Muscle layer of duodenum (tissue), 2 donors: ENCODE measurements around the gene SLC5A1.

Experiments
- H3K27ac ChIP-seq: one replicate; pipeline ENCODE4 v1.7.0; 2013; ENCODE audit warnings: mild to moderate bottlenecking, low read length
- H3K27me3 ChIP-seq: one replicate; pipeline ENCODE4 v1.7.0; 2013; ENCODE audit warnings: low read depth, mild to moderate bottlenecking, control low read depth, low read length
- H3K36me3 ChIP-seq, 2 donors: one replicate each; pipeline ENCODE4 v1.7.0; 2013; ENCODE audit warnings: low read length in 2 of 2, control low read depth in 1 of 2, mild to moderate bottlenecking in 1 of 2; ENCODE audit not compliant: insufficient read depth in 2 of 2, control insufficient read depth in 1 of 2
- H3K4me1 ChIP-seq, 2 donors: one replicate each; pipeline ENCODE4 v1.7.0; 2013; ENCODE audit warnings: low read length in 2 of 2, mild to moderate bottlenecking in 2 of 2, control low read depth in 1 of 2, moderate library complexity in 1 of 2; ENCODE audit not compliant: insufficient read depth in 2 of 2, control insufficient read depth in 1 of 2
- H3K4me3 ChIP-seq, 2 donors: one replicate each; pipeline ENCODE4 v1.7.0; 2013; ENCODE audit warnings: low read length in 2 of 2, low read depth in 1 of 2, mild to moderate bottlenecking in 1 of 2
- H3K9me3 ChIP-seq, 2 donors: one replicate each; pipeline ENCODE4 v1.7.0; 2013; ENCODE audit warnings: low read length in 2 of 2, control low read depth in 1 of 2, mild to moderate bottlenecking in 1 of 2; ENCODE audit not compliant: control insufficient read depth in 1 of 2
- donor health status: healthy.

Gene SLC5A1

DNA sequence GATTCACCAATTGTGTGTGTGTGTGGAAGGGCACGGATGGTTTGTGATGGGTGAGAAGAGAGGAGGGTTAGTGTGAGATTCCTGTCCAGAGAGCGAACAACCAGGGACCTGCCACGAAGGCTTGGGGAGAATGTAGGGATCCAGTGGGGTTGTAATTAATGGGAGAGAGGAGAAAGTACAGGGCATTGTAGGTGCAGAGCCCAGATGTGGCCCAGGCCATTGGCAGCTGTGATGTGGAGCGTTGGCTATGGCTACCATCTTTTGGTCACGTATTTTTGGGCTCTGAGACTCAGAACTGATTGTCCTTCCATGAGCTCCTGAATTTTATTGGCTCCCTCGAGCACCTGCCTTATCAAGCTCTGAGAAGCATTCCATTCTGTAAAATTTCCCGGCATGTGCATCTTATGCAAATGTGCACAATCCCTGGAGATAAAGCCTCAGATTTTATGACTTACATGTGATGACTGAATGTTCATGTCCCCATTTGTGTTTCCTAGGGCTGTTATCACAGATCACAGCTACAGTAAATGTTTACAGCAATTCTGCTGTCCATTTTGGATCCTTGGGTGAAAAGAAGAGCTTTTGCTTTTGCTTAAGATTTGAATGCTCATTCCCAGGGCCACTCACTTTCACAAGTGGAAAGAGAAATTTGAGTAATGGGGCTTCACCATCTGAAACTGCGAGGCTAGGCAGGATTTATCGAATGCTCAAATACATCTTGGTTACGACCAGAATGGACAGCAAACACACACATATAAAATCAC is 33.1 kb downstream of the SLC5A1 start:
- H3K4me3 ChIP-seq = no peak overlapping the region
- no peaks in the 10 kb centered on the region for H3K4me1 ChIP-seq
- no peaks in the 10 kb centered on the region for H3K27me3 ChIP-seq
- H3K27ac ChIP-seq = no peak overlapping the region
- H3K9me3 ChIP-seq = no peaks in the 10 kb centered on the region
- no peaks in the 10 kb centered on the region for H3K36me3 ChIP-seq

DNA sequence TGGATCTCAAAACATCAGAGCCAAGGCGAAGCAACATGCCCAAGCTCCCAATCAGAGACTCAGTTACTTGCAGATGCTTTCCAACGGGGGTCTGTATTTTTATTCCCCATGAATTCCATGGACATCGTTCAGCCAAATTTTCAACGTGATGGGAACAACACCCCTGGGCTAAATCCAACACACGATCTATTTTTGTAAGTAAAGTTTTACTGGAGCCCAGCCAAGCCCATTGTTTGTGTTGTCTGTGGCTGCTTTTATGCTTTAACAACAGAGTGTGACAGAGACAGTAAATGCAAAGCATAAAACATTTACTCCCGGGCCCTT is 33.7 kb downstream of the SLC5A1 start:
- Histone ChIP-seq H3K4me3 (no peak overlapping the region), H3K9me3 (no peaks in the 10 kb centered on the region), H3K4me1 (no peaks in the 10 kb centered on the region), H3K27me3 (no peaks in the 10 kb centered on the region), H3K27ac (no peak overlapping the region), H3K36me3 (no peaks in the 10 kb centered on the region)

DNA sequence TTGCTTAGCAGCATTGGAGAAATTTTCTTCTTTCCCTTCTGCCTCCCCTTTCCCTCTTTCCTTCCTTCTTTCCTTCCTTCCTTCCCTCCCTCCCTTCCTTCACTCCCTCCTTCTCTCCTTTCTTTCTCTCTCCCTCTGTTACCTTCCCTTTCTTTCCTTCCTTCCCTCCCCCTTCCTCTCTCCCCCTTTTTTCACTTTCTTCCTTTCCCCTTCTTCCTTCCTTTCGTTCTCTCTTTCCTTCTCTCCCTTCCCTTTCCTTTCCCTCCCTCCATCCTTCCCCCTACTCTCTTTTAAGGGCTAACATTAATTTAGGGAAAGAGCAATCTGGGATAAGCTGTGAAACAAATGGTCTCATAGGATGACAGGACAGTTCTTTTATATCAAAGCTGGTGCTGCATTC is 34.1 kb downstream of the SLC5A1 start:
- H3K36me3 ChIP-seq = no peaks in the 10 kb centered on the region
- H3K27me3 ChIP-seq = no peaks in the 10 kb centered on the region
- no peaks in the 10 kb centered on the region for H3K9me3 ChIP-seq
- H3K4me1 ChIP-seq = no peaks in the 10 kb centered on the region
- no peak overlapping the region for H3K4me3 ChIP-seq
- H3K27ac ChIP-seq = no peak overlapping the region

DNA sequence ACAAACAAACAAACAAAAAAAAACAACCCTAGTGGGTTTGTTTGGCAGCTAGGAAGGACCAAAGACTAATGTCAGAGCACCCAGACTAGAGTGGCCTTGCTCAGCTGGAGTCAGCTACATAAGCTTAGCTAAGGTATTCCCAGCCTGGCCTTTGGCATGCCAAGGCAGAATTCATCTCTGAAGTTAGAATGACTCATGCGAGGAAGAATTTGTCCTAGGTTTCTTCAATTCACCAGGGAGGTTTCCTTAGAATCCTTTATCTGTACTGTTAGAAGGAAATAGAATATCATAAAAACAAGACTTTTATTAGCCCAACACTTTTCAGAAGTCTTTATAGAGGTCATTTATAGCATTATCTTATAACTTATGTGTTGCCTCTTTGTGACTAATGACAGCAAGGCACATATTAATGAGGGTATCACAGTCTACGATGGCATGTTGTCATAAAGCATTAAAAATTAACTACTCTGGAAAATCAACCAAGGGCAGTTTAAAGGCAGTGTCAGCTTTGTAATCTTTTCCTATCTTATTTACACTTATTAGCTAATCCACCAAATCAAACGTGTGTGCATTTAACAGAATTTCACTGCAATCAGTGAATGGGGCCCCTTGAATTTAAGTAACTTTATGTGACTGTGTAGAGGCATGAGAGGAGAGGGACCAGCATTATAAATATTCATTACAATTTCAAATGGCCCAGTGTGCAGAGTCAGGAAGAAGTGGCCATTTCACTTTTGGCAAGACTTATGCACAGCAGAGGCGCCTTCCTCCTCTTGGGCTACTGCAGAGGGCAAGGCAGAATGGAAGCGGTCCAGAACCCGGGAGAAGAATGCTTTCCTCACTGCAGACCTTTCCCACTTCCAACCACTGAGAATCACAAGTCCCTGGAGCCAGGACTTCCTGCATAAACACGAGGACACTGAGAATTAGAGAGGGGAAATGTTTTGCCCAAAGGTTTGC is 36.3 kb downstream of the SLC5A1 start:
- H3K27me3 ChIP-seq = no peaks in the 10 kb centered on the region
- H3K4me3 ChIP-seq = no peak overlapping the region
- no peaks in the 10 kb centered on the region for H3K36me3 ChIP-seq
- H3K27ac ChIP-seq = no peak overlapping the region
- H3K4me1 ChIP-seq = no peaks in the 10 kb centered on the region
- H3K9me3 ChIP-seq = no peaks in the 10 kb centered on the region

DNA sequence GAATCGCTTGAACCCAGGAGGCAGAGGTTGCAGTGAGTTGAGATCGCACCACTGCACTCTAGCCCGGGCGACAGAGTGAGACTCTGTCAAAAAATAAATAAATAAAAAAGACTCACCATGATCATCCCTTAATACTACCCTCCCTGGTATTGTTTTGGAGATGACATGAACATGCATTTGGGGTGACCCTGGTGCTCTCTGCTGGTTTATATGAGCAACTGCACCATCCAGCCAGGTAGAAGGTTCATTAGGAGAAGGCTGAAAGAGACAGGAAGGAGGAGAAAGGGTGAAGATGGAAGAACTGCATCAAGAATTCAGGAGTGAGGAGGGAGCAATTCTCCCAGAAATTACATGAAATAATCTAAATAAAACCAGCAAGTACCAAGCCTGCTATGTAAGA is 37.8 kb downstream of the SLC5A1 start:
- Histone ChIP-seq H3K27ac (no peak overlapping the region), H3K27me3 (no peaks in the 10 kb centered on the region), H3K9me3 (no peaks in the 10 kb centered on the region), H3K4me1 (no peaks in the 10 kb centered on the region), H3K4me3 (no peak overlapping the region), H3K36me3 (no peaks in the 10 kb centered on the region)

DNA sequence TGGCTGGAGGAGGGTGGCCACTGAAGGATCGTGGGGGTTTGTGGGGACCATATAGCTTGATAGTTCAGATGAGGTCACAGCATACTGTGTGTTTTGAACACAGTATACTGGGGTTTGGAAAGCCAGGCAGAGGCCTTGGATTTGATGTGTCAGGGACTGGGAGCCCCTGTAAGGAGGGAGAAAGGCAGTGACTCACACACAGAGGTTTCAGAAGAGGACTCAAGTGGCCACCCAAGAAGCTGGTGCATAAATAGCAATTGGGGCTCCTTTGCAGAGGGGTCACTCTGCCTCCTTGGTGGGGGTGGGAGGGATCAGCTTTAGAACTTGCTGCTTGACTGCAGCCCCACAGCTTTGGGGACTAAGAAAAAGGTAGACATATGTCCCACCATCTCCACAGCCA is 39.3 kb downstream of the SLC5A1 start:
- H3K4me1 ChIP-seq = no peaks in the 10 kb centered on the region
- no peak overlapping the region for H3K27ac ChIP-seq
- no peak overlapping the region for H3K4me3 ChIP-seq
- no peaks in the 10 kb centered on the region for H3K9me3 ChIP-seq
- H3K36me3 ChIP-seq = no peaks in the 10 kb centered on the region
- no peaks in the 10 kb centered on the region for H3K27me3 ChIP-seq

DNA sequence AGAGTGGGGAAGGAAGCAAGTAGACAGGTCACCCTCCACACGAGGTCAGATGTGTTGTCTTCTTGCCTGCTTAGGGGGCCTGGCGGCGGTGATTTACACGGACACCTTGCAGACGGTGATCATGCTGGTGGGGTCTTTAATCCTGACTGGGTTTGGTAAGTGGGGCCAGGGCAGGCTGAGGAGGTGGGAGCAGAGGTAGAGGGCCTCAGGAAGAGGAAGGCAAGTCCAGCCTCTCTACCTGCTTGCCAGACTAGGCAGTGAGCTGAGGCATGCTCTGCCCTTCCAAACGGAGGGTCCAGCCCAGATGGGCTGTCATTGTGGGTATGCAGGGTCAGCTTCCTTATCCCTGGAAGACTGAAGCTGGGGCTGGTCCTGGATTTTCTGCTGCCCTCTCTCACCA is 39.9 kb downstream of the SLC5A1 start:
- no peaks in the 10 kb centered on the region for H3K27me3 ChIP-seq
- H3K4me3 ChIP-seq = no peak overlapping the region
- H3K4me1 ChIP-seq = no peaks in the 10 kb centered on the region
- H3K27ac ChIP-seq = no peak overlapping the region
- H3K9me3 ChIP-seq = no peaks in the 10 kb centered on the region
- H3K36me3 ChIP-seq = no peaks in the 10 kb centered on the region

DNA sequence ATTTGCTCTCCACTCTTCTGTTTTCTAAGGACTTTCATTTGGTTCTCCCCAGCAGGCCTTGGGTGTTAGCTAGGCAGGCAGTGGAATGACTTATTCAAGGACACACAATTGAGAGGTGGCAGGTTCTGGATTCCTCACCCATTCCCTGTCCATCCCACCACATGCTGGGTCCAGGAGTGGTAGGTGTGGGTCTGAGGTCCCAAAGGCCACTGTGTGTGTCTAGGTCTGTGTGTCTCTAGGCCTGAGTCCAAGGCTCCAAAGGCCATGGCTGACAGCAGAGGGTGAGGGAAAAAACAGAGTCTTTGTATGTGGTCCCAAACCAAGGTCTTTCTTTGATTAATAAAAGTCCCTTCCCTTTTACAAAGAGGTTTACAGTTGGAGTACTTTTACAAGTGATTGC is 40.8 kb downstream of the SLC5A1 start:
- Histone ChIP-seq H3K9me3 (no peaks in the 10 kb centered on the region), H3K4me3 (no peak overlapping the region), H3K4me1 (no peaks in the 10 kb centered on the region), H3K27ac (no peak overlapping the region), H3K36me3 (no peaks in the 10 kb centered on the region), H3K27me3 (no peaks in the 10 kb centered on the region)

DNA sequence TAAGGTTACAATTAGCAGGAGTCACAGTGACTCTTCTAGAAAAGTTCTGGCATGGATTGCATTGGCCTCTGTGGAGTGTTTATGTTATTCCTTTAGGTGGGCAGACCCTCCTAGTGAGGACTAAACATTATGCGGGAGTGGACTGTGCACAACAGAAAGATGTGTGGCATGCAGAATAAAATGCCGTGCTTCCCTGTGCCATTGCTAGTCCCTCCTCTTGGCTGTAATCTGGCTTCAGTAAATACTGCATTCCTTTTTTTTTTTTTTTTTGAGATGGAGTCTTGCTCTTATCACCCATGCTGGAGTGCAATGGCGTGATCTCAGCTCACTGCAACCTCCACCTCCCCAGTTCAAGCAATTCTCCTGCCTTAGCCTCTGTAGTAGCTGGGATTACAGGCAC is 45.0 kb downstream of the SLC5A1 start:
- no peak overlapping the region for H3K27ac ChIP-seq
- H3K4me3 ChIP-seq = no peak overlapping the region
- H3K36me3 ChIP-seq = no peaks in the 10 kb centered on the region
- no peaks in the 10 kb centered on the region for H3K27me3 ChIP-seq
- H3K9me3 ChIP-seq = no peaks in the 10 kb centered on the region
- H3K4me1 ChIP-seq = no peaks in the 10 kb centered on the region

DNA sequence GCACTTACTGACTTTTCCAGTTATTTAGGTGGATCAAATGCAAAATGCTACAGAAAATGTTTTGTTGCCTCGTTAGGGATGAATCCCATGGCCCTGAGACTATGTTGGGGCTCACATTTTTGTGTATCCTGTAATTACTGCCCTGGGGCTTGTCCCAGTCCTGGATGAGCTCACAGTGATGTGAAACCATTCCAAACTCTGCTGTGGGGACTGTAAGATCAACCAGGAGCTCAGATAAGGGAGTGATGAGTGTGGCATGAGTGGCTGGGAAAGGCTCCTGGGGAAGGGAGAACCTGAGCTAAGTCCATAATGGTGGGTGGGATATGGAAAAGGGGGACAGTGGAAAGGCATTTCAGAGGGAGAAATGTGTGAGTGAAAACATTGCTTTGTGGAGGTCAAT is 54.0 kb downstream of the SLC5A1 start:
- Histone ChIP-seq H3K36me3 (no peaks in the 10 kb centered on the region), H3K9me3 (no peaks in the 10 kb centered on the region), H3K27ac (no peak overlapping the region), H3K4me3 (no peak overlapping the region), H3K4me1 (no peaks in the 10 kb centered on the region), H3K27me3 (no peaks in the 10 kb centered on the region)

DNA sequence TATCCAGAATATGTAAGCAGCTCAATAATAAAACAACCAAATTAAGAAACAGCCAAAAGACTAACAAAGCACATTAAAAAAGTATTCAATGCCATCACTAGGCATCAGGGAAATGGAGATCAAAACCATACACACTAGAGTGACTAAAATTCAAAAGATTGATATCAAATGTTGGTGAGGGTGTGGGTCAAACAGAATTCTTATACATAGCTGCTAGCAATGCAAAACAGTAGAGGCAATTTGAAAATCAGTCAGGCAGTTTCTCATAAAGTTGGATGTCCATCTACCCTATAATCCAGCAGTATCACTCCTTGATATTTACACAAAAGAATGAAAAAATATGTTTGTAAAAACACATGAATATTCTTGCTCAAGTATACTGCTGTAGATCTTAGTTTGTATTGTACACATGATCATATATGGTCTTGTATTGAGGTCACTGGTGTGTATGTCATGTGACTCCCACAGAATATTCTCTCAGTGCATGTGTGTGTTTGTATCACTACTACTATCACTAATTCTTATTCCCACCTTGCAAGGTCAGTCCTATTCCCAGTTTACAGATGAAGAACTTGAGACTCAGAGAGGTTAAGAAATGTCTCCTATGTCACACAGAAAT is 54.9 kb downstream of the SLC5A1 start:
- H3K27ac ChIP-seq = no peak overlapping the region
- H3K4me3 ChIP-seq = no peak overlapping the region
- H3K27me3 ChIP-seq = no peaks in the 10 kb centered on the region
- H3K36me3 ChIP-seq = no peaks in the 10 kb centered on the region
- no peaks in the 10 kb centered on the region for H3K4me1 ChIP-seq
- no peaks in the 10 kb centered on the region for H3K9me3 ChIP-seq
